HG02885 (cell line): Measurements from ENCODE around the gene PPP2R2B.

Source experiments
- ATAC-seq: cut with Tn5 transposase; IDR thresholded peaks from one replicate; pipeline ENCODE4 v1.9.1; 2021; ENCODE audit warnings: mild to moderate bottlenecking; ENCODE audit not compliant: unreplicated experiment, poor library complexity

PPP2R2B gene

GRCh38 chr5:146671561-146672295 is 206.8 kb downstream of the PPP2R2B start:
- no peak for ATAC-seq

GRCh38 chr5:146669656-146670055 is 208.9 kb downstream of the PPP2R2B start:
- ATAC-seq: no peak

- no peak for ATAC-seq
Observed at GRCh38 chr5:146667633-146668272, 210.8 kb downstream of the PPP2R2B start.

- ATAC-seq: peak; percentile 62
Observed at GRCh38 chr5:146662229-146662628, 216.3 kb downstream of the PPP2R2B start.

- ATAC-seq: no peak
Observed at GRCh38 chr5:146660376-146660960, 218.1 kb downstream of the PPP2R2B start.

GRCh38 chr5:146659961-146660360 is 218.6 kb downstream of the PPP2R2B start:
- ATAC-seq: no peak

GRCh38 chr5:146656703-146657102 is 221.9 kb downstream of the PPP2R2B start:
- no peak for ATAC-seq

- ATAC-seq: no peak
Observed at GRCh38 chr5:146653560-146653959, 225.0 kb downstream of the PPP2R2B start.

- ATAC-seq: no peak
Observed at GRCh38 chr5:146652547-146652946, 226.0 kb downstream of the PPP2R2B start.

- ATAC-seq: no peak
Observed at GRCh38 chr5:146647656-146648199, 230.8 kb downstream of the PPP2R2B start.

GRCh38 chr5:146646441-146646840 is 232.1 kb downstream of the PPP2R2B start:
- ATAC-seq: no peak

- ATAC-seq: no peak
Observed at GRCh38 chr5:146645342-146645741, 233.2 kb downstream of the PPP2R2B start.

- ATAC-seq: no peak
Observed at GRCh38 chr5:146644831-146645230, 233.7 kb downstream of the PPP2R2B start.

GRCh38 chr5:146643776-146644175 is 234.8 kb downstream of the PPP2R2B start:
- ATAC-seq: no peak

- ATAC-seq: no peak
Observed at GRCh38 chr5:146642410-146642809, 236.1 kb downstream of the PPP2R2B start.

GRCh38 chr5:146641941-146642340 is 236.6 kb downstream of the PPP2R2B start:
- ATAC-seq: no peak

- no peak for ATAC-seq
Observed at GRCh38 chr5:146640285-146640896, 238.2 kb downstream of the PPP2R2B start.

- no peak for ATAC-seq
Observed at GRCh38 chr5:146635443-146635842, 243.1 kb downstream of the PPP2R2B start.

- no peak for ATAC-seq
Observed at GRCh38 chr5:146633323-146633764, 245.2 kb downstream of the PPP2R2B start.

- ATAC-seq: no peak
Observed at GRCh38 chr5:146632620-146633322, 245.8 kb downstream of the PPP2R2B start.
